Nephron (organoid): ENCODE results near the gene KSR1.
"Not testable (repeated sequence)": the region's sequence is repeated elsewhere in the genome, so short reads cannot be mapped to it uniquely, and the experiment has no call there.

ENCODE experiments used
- H3K27ac Mint-ChIP-seq, 3 experiments: 2 replicates each; pipeline ENCODE4 v1.8.0; 2020; ENCODE audit warnings: mixed read lengths in 3 of 3, mild to moderate bottlenecking in 2 of 3, moderate library complexity in 1 of 3
- H3K27me3 Mint-ChIP-seq: 2 replicates; pipeline ENCODE4 v1.8.0; 2021; ENCODE audit warnings: low read depth, mild to moderate bottlenecking, moderate library complexity, mixed read lengths
- H3K36me3 Mint-ChIP-seq: 2 replicates; pipeline ENCODE4 v1.8.0; 2020; ENCODE audit warnings: low read depth, mixed read lengths
- H3K4me1 Mint-ChIP-seq: 2 replicates; pipeline ENCODE4 v1.8.0; 2020; ENCODE audit warnings: mixed read lengths
- H3K4me3 Mint-ChIP-seq, 3 experiments: 2 replicates each; pipeline ENCODE4 v1.8.0; 2020; ENCODE audit warnings: mild to moderate bottlenecking in 3 of 3, mixed read lengths in 3 of 3, moderate library complexity in 2 of 3
- H3K9me3 Mint-ChIP-seq: 2 replicates; pipeline ENCODE4 v1.8.0; 2020; ENCODE audit warnings: mixed read lengths
- TF ChIP-seq, protein P1 (sequence below), 3 experiments: fragments of 200-600 bp; sonication (generic); IDR thresholded peaks; one replicate each; pipeline ENCODE4 v1.5.0; 2021; ENCODE audit warnings: antibody characterized with exemption in 3 of 3; ENCODE audit not compliant: unreplicated experiment in 3 of 3

KSR1 gene

DNA sequence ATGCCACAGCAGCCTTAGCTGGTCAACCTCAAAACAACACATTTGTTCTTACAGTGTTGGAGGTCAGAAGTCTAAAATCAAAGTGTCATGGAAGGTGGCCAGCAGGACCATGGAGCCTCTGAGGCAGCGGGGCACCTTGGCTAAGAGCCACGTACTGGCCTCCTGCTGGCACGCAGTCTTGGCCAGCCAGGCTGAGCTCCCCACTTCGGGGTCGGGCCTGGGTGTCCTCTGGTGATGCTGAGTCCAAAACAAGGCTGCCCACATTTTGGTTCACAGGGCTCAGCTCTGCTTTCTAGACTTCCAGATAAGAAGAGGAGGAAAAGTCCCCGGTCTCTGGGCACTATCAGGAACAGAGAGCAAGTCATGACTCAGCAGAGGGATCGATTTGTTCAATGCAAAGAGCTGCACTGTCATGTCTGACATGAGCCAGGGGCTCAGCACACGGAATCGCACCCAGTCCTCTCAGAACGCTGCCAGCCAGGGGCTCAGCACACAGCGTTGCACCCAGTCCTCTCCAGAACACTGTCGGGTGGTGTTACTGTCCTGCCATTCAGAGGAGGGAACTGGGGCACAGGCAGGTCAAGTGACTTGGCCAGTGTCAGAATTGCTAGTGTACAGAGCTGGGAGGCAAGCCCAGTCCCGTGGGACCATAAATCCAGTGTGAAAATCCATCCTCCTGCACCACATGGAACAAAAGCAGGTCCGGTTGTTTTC, 177.2 kb downstream of the KSR1 start:
- TF ChIP-seq, protein P1, sequence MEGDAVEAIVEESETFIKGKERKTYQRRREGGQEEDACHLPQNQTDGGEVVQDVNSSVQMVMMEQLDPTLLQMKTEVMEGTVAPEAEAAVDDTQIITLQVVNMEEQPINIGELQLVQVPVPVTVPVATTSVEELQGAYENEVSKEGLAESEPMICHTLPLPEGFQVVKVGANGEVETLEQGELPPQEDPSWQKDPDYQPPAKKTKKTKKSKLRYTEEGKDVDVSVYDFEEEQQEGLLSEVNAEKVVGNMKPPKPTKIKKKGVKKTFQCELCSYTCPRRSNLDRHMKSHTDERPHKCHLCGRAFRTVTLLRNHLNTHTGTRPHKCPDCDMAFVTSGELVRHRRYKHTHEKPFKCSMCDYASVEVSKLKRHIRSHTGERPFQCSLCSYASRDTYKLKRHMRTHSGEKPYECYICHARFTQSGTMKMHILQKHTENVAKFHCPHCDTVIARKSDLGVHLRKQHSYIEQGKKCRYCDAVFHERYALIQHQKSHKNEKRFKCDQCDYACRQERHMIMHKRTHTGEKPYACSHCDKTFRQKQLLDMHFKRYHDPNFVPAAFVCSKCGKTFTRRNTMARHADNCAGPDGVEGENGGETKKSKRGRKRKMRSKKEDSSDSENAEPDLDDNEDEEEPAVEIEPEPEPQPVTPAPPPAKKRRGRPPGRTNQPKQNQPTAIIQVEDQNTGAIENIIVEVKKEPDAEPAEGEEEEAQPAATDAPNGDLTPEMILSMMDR (IDR thresholded peaks at IDR 0.05; ENCODE audit: unreplicated experiment in 3 of 3) = no peak
- no peak overlapping the region for H3K4me3 Mint-ChIP-seq
- no peaks in the 10 kb centered on the region for H3K9me3 Mint-ChIP-seq
- H3K36me3 Mint-ChIP-seq = no peaks in the 10 kb centered on the region
- H3K4me1 Mint-ChIP-seq = peaks cover 21% of the 10 kb centered on the region
- no peaks in the 10 kb centered on the region for H3K27me3 Mint-ChIP-seq
- peak overlapping the region in 2 of 3 experiments; percentile 78 to 79 for H3K27ac Mint-ChIP-seq

DNA sequence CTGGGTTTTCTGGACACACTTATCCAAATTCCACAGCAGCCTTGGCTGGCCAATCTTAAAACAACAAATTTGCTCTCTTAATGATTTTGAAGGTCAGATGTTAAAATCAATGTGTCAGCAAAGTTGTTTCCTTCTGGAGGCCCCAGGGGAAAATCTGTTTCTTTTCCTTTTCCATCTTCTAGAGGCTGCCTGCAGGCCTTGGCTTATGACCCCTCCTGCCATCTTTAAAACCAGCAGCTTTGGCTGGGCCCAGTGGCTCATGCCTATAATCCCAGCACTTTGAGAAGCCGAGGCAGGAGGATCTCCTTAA, 177.7 kb downstream of the KSR1 start:
- TF ChIP-seq, protein P1 (IDR thresholded peaks at IDR 0.05; ENCODE audit: unreplicated experiment in 3 of 3) = no peak
- Mint-ChIP-seq H3K36me3 (no peaks in the 10 kb centered on the region), H3K9me3 (no peaks in the 10 kb centered on the region), H3K27me3 (no peaks in the 10 kb centered on the region), H3K27ac (no peak overlapping the region), H3K4me3 (no peak overlapping the region), H3K4me1 (peaks cover 21% of the 10 kb centered on the region)

DNA sequence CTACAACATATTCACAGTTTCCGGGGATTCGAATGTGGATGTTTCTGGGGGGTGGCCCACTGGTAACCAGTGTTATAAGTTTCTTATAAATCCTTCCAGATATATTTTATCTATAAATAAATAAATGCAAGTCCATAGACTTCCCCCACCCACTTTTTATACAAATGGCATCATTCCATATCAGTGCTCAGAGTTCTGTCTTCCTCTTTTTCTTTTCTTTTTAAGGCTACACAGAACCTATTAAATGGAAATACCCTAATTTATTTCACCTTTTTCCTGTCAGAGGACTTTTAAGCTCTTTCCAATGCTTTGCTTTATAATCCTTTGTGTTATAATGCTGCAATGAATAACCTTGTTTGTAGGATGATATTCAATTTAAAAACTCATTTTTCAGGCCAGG, 178.5 kb downstream of the KSR1 start:
- TF ChIP-seq, protein P1 (IDR thresholded peaks at IDR 0.05; ENCODE audit: unreplicated experiment in 3 of 3) = no peak
- no peaks in the 10 kb centered on the region for H3K9me3 Mint-ChIP-seq
- H3K27ac Mint-ChIP-seq = peak overlapping the region in 2 of 3 experiments; percentile 46 to 69
- no peaks in the 10 kb centered on the region for H3K36me3 Mint-ChIP-seq
- no peak overlapping the region for H3K4me3 Mint-ChIP-seq
- peaks cover 21% of the 10 kb centered on the region for H3K4me1 Mint-ChIP-seq
- no peaks in the 10 kb centered on the region for H3K27me3 Mint-ChIP-seq

DNA sequence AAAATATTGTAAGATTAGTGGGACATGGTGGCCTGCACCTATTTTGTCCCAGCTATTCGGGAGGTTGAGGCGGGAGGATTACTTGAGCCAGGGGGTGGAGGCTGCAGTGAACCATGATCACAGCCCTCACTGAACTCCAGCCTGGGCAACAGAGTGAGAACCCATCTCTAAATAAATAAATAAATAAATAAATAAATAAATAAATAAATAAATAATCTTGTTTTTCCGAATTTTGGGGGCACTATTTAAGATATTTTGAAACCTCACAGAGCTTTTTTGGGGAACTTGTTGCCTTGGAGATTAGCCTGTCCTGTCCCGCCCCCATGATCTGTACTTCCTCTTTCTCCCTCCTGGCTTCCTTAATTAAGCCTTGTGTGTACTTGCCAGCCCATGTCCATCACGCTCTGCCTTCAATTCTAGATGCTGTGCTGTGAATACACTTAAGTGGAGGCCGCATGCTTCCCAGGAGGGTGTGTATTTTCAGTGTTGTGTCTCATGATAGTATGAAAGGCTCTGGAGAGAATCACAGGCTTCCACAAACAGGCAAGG, 179.1 kb downstream of the KSR1 start:
- Mint-ChIP-seq H3K36me3 (no peaks in the 10 kb centered on the region), H3K4me3 (no peak overlapping the region)
- TF ChIP-seq, protein P1 (IDR thresholded peaks at IDR 0.05; ENCODE audit: unreplicated experiment in 3 of 3) = no peak

DNA sequence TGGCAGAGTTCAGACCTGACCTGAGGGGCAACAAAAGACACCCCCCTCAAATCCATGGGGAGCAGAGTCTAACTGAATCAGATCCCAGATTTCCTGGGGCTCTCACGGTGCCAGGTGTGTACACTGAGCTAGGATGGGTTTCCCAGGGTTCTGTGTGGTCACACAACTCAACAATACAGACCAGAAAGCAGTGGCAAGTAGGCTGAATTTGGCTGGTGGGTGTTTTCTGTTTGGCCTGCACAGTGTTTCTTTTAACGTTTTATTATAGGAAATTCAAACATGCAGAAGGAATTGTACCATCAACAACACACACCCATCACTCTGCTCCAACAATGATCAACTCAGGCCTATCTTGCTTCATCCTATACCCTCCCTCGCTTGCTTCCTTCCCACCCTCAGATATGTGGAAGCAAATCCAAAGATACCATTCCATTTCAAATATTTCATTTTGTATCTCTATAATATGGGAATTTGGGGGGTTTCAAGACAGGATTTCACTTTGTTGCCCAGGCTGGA, 179.8 kb downstream of the KSR1 start:
- not testable (repeated sequence) for H3K4me3 Mint-ChIP-seq, H3K9me3 Mint-ChIP-seq, H3K36me3 Mint-ChIP-seq

More for the DNA sequence above, 179.1 kb downstream of the KSR1 start:
- Mint-ChIP-seq H3K9me3 (no peaks in the 10 kb centered on the region), H3K27ac (peak overlapping the region in 1 of 3 experiments; percentile 69), H3K27me3 (no peaks in the 10 kb centered on the region), H3K4me1 (peaks cover 21% of the 10 kb centered on the region)

DNA sequence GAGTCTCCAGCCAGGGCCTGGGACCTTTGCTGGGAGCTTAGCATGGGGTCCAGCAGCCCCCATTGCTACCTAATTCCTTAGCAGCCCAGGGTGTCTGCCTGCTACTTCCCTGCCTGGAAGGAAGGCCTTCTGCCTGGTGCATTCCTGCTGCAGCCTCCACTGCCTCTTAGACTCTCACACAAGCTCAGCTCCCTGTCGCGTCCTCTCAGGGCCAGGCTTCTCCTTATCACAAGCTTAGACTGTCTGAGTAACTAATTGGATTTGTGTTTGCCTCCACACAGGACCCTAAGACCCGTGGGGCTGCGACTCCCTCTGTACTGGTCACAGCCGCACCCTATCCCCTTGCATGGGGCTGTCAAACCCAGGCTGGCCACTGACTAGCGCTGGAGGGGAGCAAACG, 181.6 kb downstream of the KSR1 start:
- not testable (repeated sequence) for H3K9me3 Mint-ChIP-seq, H3K27me3 Mint-ChIP-seq, H3K4me3 Mint-ChIP-seq, H3K36me3 Mint-ChIP-seq, H3K27ac Mint-ChIP-seq
- H3K4me1 Mint-ChIP-seq = peaks cover 17% of the 10 kb centered on the region

More for the DNA sequence above, 179.8 kb downstream of the KSR1 start:
- peaks cover 21% of the 10 kb centered on the region for H3K4me1 Mint-ChIP-seq
- not testable (repeated sequence) for H3K27me3 Mint-ChIP-seq, H3K27ac Mint-ChIP-seq

DNA sequence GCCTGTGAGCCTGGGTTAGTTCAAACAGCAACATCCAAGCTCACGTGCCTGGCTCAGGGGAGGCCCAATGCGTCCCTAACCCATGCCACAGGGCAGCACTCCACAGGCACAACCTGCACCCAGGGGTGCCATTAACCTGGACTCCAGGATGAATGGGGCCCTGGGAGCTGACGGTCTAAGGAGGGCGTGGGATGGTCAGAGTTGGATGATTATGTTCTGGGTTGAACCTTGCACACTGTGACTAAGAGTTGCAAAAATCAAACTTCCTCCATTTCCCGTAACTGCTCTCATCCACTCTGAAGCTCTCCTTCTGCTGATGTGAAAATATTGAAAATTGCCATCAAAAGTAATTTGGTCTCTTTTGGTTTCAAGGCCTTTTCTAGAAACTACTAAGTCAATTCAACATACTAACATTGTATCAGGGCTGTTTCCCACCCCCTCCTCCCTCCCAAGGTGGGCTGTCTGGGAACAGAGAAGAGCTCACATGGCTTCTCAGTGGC, 182.2 kb downstream of the KSR1 start:
- H3K4me1 Mint-ChIP-seq = peaks cover 14% of the 10 kb centered on the region
- H3K9me3 Mint-ChIP-seq, H3K4me3 Mint-ChIP-seq, H3K27ac Mint-ChIP-seq, H3K36me3 Mint-ChIP-seq, H3K27me3 Mint-ChIP-seq: not testable (repeated sequence)
